Heart left ventricle (tissue), 16 donors: ENCODE results near the gene PCDHGB7. TPM values are rescaled to one million over a fixed set of nuclear protein-coding genes. Genes with fewer than 3 reads are reported as not detected.
"Not testable (repeated sequence)": the region's sequence is repeated elsewhere in the genome, so short reads cannot be mapped to it uniquely, and the experiment has no call there.

Experiments
- ATAC-seq, 4 donors: fragments of 200-7000 bp; cut with Tn5 transposase; one replicate each; pipeline ENCODE4 v1.9.1; 2020 to 2022; ENCODE audit warnings: moderate library complexity in 4 of 4, mild to moderate bottlenecking in 3 of 4, moderate number of reproducible peaks in 1 of 4
- DNase-seq, 5 donors: peaks; one replicate each; pipeline ENCODE4 v3.0.0-alpha.2; 2020
- H3K27ac ChIP-seq, 12 donors: fragments of 200-600 bp; sonication (generic) in 4 of 12; one replicate each; pipeline versions ENCODE4 v1.5.0 to v1.8.0; 2016 to 2022; ENCODE audit warnings: mild to moderate bottlenecking in 2 of 12
- H3K27me3 ChIP-seq, 9 donors: fragments of 200-600 bp; sonication (generic) in 2 of 9; one replicate each; pipeline versions ENCODE4 v1.5.1 to v1.8.0; 2016 to 2022; ENCODE audit warnings: mild to moderate bottlenecking in 3 of 9
- H3K36me3 ChIP-seq, 9 donors: fragments of 200-600 bp; sonication (generic) in 2 of 9; one replicate each; pipeline versions ENCODE4 v1.5.0 to v1.8.0; 2018 to 2022; ENCODE audit warnings: mild to moderate bottlenecking in 2 of 9
- H3K4me1 ChIP-seq, 12 donors: fragments of 200-600 bp; sonication (generic) in 4 of 12; one replicate each; pipeline versions ENCODE4 v1.5.0 to v1.8.0; 2016 to 2022; ENCODE audit warnings: mild to moderate bottlenecking in 3 of 12
- H3K4me3 ChIP-seq, 12 donors: fragments of 200-600 bp; sonication (generic) in 4 of 12; one replicate each; pipeline versions ENCODE4 v1.5.0 to v1.8.0; 2017 to 2022; ENCODE audit warnings: mild to moderate bottlenecking in 9 of 12, moderate library complexity in 4 of 12
- H3K9me3 ChIP-seq, 12 donors: fragments of 200-600 bp; sonication (generic) in 4 of 12; one replicate each; pipeline versions ENCODE4 v1.5.0 to v1.8.0; 2016 to 2022; ENCODE audit warnings: mild to moderate bottlenecking in 1 of 12
- CTCF ChIP-seq, 12 donors: fragments of 200-600 bp; sonication (generic) in 4 of 12; IDR thresholded peaks; one replicate each; pipeline versions ENCODE4 v1.5.0 to v1.8.0; 2018 to 2022; ENCODE audit warnings: antibody characterized with exemption in 12 of 12, mild to moderate bottlenecking in 5 of 12
- POLR2A ChIP-seq, 2 donors: fragments of 450-650 bp; IDR thresholded peaks; one replicate each; pipeline ENCODE4 v1.6.1; 2017; ENCODE audit warnings: antibody characterized with exemption in 2 of 2, mild to moderate bottlenecking in 2 of 2, moderate library complexity in 2 of 2
- WGBS, 4 donors: extraction: QIAGEN DNeasy Blood & Tissue Kit in 2 of 4; methylation state at CpG; one replicate each; pipeline versions ENCODE4 v1.1.5 to v1.1.7; 2013 to 2018; 5-methylcytosine and 5-hydroxymethylcytosine counted together
- intact Hi-C, 10 donors: fragments of 100-400 bp; cut with DNase I; formaldehyde crosslinking; loops; one replicate each; pipeline versions ENCODE4 v1.11.1 to v1.14.2; 2022
- polyA plus RNA-seq, 2 donors: library from polyadenylated mRNA; stranded (reverse); fragments of 200-250 nt; gene quantifications; one replicate each; pipeline ENCODE4 v1.2.3, GENCODE V29; 2013
- total RNA-seq, 9 donors: library from RNA; depleted of rRNA in 2 of 9; stranded (reverse); fragments of >200 nt in 2 of 9; fragmentation: NEBNext Ultra II Directional in 3 of 9; extraction: Animal tissue kit (Norgen Biotek cat#: 25700) in 3 of 9; gene quantifications; one replicate each; pipeline versions ENCODE4 v1.1.0 to v1.2.4, GENCODE V29; 2016 to 2023
- donor health status: ischemic (EF 13 %, LVEDD 7.1; RV severe dilation, severe dysfunction).
- donor health status: healthy with polysubstance abuse.
- donor health status: DM: no; HTN: yes; CAD: no.
- donor health status: DM: no; HTN: no; CAD: no.
- donor health status: ischemic (EF 25% LVEDD 6.9; RV normal size, moderate dysfunction).
- donor health status: ischemic (EF 25% LVEDD 5.7; RV mildly dilated, moderate dysfunction).
- donor health status: healthy.
- donor health status: DM: yes; HTN: yes; CAD: no.
- donor health status: ischemic (EF 35%, LVEDD 5.7; RV mildly dilated, moderate dysfunction).
- donor health status: nonischemic (EF 11% LVEDD 7.7; RV severe dilation, severe dysfunction).
- donor health status: DM: yes; HTN: yes; CAD: no.
- donor health status: PGD.
- donor health status: ischemic (EF 29% LVEDD 5.4; RV normal size, mild dysfunction).
- donor health status: nonischemic (EF 23%, LVEDD 6.1; RV moderate dilation, normal function).

PCDHGB7 gene
- total and polyA plus RNA-seq, 11 donors: 3.3 to 15.0 (median 9.2) TPM

- H3K36me3 ChIP-seq: peaks cover 0 to 12% (median 0%) of the 10 kb centered on the region in 9 donors
- 39 to 49% (median 44%) methylated on average over 32 to 38 of the region's 38 CpGs for WGBS, 4 donors
- ATAC-seq: no peak
- TF ChIP-seq POLR2A (IDR thresholded peaks at IDR 0.05) (no peak), CTCF (IDR thresholded peaks at IDR 0.05) (peak in 5 of 12 donors; percentile 8 to 31 (median 16))
- H3K27me3 ChIP-seq: peaks cover 0 to 43% (median 0%) of the 10 kb centered on the region in 9 donors
- H3K27ac ChIP-seq: no peak within 1 kb of the TSS
- peaks cover 0 to 9% (median 0%) of the 10 kb centered on the region in 12 donors for H3K4me1 ChIP-seq
- peaks cover 0 to 95% (median 63%) of the 10 kb centered on the region in 12 donors for H3K9me3 ChIP-seq
- no peak within 1 kb of the TSS for H3K4me3 ChIP-seq
- DNase-seq: no peak
- intact Hi-C loops: no loop called here
These were observed 24.9 kb upstream of the PCDHGB7 start, which contains the start of gene PCDHGA8 for GRCh38 chr5:141392429-141393198. PCDHGA8 (plus strand) TSS chr5:141392633; CDS start chr5:141392814, 181 bp downstream.

- no peak for DNase-seq
- H3K27ac ChIP-seq: no peak overlapping the region
- peaks cover 0 to 44% (median 0%) of the 10 kb centered on the region in 9 donors for H3K27me3 ChIP-seq
- H3K9me3 ChIP-seq: peaks cover 0 to 95% (median 64%) of the 10 kb centered on the region in 12 donors
- WGBS, 4 donors: 48 to 63% (median 56%) methylated on average over 21 of the region's 21 CpGs
- H3K36me3 ChIP-seq: peaks cover 0 to 12% (median 0%) of the 10 kb centered on the region in 9 donors
- H3K4me3 ChIP-seq: no peak overlapping the region
- intact Hi-C loops: no loop called here
- no peak for TF ChIP-seq POLR2A (IDR thresholded peaks at IDR 0.05)
- TF ChIP-seq CTCF (IDR thresholded peaks at IDR 0.05): no peak
- ATAC-seq: no peak
- H3K4me1 ChIP-seq: peaks cover 0 to 10% (median 0%) of the 10 kb centered on the region in 12 donors
These were observed 24.2 kb upstream of the PCDHGB7 start for GRCh38 chr5:141393267-141393666.

GRCh38 chr5:141394401-141395187 is 22.9 kb upstream of the PCDHGB7 start:
- H3K4me3 ChIP-seq, DNase-seq, H3K27ac ChIP-seq, intact Hi-C loops, ATAC-seq: not testable (repeated sequence)
- Histone ChIP-seq H3K27me3 (peaks cover 0 to 43% (median 0%) of the 10 kb centered on the region in 9 donors), H3K36me3 (peaks cover 0 to 12% (median 0%) of the 10 kb centered on the region in 9 donors), H3K4me1 (peaks cover 0 to 12% (median 4%) of the 10 kb centered on the region in 12 donors), H3K9me3 (peaks cover 0 to 95% (median 63%) of the 10 kb centered on the region in 12 donors)
- WGBS, 4 donors: 37 to 53% (median 43%) methylated on average over 24 to 46 of the region's 53 CpGs

- Histone ChIP-seq H3K27me3 (peaks cover 0 to 36% (median 0%) of the 10 kb centered on the region in 9 donors), H3K4me3 (peak within 1 kb of the TSS in 10 of 12 donors; percentile 32 to 51 (median 42)), H3K9me3 (peaks cover 0 to 97% (median 62%) of the 10 kb centered on the region in 12 donors), H3K4me1 (peaks cover 0 to 12% (median 0%) of the 10 kb centered on the region in 12 donors), H3K27ac (peak within 1 kb of the TSS in 1 of 12 donors; percentile 20)
- peak; percentile 40 to 72 (median 58) for TF ChIP-seq CTCF (IDR thresholded peaks at IDR 0.05)
- intact Hi-C loops, H3K36me3 ChIP-seq: not testable (repeated sequence)
- DNase-seq (peak in 2 of 5 donors; percentile 70 to 78), ATAC-seq (peak in 3 of 4 donors; percentile 88 to 96 (median 95))
- 13 to 15% (median 14%) methylated on average over 25 to 26 of the region's 43 CpGs for WGBS, 4 donors
These were observed 19.5 kb upstream of the PCDHGB7 start, which contains the start of gene PCDHGB5 for GRCh38 chr5:141397756-141398551. PCDHGB5 (plus strand) TSS chr5:141397947; CDS start chr5:141398128, 181 bp downstream.
